GM12874 (cell line): Measurements from ENCODE around the gene MITF.

ENCODE experiments used
- TF ChIP-seq, protein P1 (sequence below): IDR thresholded peaks from 2 replicates; pipeline ENCODE4 v1.5.1; 2011; ENCODE audit warnings: low read depth, mild to moderate bottlenecking, control low read depth, low read length, moderate library complexity; ENCODE audit not compliant: insufficient read depth

MITF gene

GRCh38 chr3:69920009-69920408 lies 180.7 kb downstream of the MITF start:
- TF ChIP-seq, protein P1, sequence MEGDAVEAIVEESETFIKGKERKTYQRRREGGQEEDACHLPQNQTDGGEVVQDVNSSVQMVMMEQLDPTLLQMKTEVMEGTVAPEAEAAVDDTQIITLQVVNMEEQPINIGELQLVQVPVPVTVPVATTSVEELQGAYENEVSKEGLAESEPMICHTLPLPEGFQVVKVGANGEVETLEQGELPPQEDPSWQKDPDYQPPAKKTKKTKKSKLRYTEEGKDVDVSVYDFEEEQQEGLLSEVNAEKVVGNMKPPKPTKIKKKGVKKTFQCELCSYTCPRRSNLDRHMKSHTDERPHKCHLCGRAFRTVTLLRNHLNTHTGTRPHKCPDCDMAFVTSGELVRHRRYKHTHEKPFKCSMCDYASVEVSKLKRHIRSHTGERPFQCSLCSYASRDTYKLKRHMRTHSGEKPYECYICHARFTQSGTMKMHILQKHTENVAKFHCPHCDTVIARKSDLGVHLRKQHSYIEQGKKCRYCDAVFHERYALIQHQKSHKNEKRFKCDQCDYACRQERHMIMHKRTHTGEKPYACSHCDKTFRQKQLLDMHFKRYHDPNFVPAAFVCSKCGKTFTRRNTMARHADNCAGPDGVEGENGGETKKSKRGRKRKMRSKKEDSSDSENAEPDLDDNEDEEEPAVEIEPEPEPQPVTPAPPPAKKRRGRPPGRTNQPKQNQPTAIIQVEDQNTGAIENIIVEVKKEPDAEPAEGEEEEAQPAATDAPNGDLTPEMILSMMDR: peak; percentile 50; the same call in 1 of the 2 replicates

DNA sequence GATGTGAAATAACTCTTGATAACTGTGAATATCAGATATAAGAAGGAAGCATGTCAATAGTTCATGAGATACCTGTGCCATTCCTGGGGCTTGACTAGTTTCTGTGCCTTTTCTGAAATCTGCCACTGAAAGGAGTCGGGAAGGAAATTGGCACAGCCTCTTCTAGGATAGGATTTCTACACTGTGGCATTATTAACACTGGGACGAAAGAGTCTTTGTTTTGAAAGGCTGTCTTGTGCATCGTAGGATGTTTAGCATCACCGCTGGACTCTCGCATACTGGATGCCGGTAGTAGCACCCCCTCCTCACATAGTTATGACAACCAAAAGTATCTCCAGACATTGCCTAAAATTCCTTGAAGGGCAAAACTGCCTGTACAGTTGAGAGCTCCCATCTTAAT lies 182.4 kb downstream of the MITF start:
- TF ChIP-seq, protein P1: no peak

DNA sequence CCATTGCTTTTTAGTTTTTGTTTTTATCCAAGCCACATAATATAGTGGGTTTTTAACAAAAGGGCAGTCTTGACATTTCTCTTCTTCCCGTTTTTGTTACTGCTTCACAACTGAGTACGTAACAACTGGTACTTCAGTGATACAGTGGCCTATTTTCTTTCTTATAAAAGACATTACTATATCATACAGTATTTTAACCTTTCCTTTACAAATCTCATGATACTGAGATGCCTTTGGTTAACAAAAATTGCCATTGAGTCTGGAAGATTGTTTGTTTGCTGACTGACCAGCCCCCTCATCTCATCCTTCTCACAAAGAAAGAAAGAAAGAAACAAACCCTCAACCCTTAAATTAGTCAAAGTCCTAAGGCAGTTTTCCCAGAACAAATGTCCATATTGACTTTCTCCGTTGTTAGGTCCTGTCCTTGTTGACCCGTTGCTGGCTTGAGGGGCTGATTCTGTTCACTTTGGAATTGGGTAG lies 183.3 kb downstream of the MITF start:
- TF ChIP-seq, protein P1: no peak

DNA sequence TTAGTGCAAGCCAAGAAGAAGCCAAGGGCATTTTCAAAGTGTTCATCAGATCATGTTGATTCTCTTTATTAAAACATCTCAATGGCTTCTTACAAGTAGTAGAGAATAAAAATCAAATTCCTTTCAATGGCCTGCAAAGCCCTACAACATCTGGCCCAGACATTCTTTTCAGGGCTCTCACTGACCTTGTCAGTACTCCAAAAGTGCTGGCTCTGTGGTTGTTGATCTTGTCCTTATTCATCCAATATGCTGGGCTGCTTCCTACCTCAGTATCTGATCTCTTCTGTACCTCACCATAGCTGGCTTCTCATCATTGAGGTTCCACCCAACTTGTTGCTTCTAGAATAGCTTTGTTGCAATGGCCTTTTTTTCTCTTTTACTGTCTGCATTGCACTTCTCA lies 186.2 kb downstream of the MITF start:
- TF ChIP-seq, protein P1: no peak

DNA sequence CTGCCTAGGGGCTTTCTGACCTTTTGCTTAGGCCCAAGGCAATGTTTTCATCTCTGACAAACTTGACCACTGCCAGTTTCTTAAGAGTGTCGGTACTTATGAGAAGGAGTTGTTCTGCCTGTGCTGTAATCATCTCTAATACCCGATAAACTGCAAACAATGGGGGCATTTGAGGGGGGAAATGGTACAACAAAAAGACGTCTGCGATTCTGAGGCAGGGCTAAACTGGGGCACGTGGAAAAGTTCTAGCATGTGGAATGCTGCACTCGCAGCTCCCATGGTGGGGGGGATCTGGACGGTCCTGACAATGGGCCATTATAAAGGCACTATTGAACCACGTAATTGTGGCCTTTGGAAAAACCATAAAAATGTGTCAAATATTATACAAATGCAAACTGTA lies 187.1 kb downstream of the MITF start:
- TF ChIP-seq, protein P1: no peak

- TF ChIP-seq, protein P1: no peak
Observed at GRCh38 chr3:69927571-69927970, 188.3 kb downstream of the MITF start.

DNA sequence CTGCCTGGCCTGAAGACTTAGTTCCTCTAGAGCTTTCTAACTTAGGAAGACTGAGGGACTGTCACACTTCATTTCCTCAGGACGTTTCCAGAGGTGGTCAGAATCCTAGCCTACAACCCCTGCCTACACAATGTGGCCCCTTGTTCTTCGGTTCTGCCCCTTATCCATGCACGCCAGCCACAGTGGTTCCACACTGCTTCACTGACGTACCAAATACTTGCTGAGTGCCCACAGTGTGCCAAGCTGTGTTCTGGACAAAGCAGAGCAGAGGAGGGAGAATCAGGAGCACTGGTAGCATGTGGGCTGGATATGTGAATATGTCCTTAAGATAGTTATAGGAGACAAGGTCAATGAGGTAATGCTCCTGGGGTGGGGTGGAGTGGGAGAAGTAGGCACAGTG lies 189.8 kb downstream of the MITF start:
- TF ChIP-seq, protein P1: no peak
